Effector memory CD8-positive, alpha-beta T cell (primary cell): ENCODE measurements around the gene FRMD5.
A peak's percentile ranks its signal among the peaks of the same experiment; 100 is the strongest.

Experiments used
- ATAC-seq: fragments of 150-1000 bp; cut with Tn5 transposase; replicated peaks from 2 replicates; pipeline ENCODE4 v1.10.0; 2021; ENCODE audit warnings: mild to moderate bottlenecking, moderate library complexity
- DNase-seq, 3 experiments: peaks; one replicate each; pipeline ENCODE4 v3.0.0; 2021
- H3K27ac Mint-ChIP-seq, 2 donors: one replicate each; pipeline ENCODE4 v1.8.0; 2022; ENCODE audit warnings: mild to moderate bottlenecking in 2 of 2, mixed read lengths in 2 of 2, moderate library complexity in 2 of 2
- H3K27me3 Mint-ChIP-seq, 2 donors: one replicate each; pipeline ENCODE4 v1.8.0; 2022; ENCODE audit warnings: mixed read lengths in 2 of 2
- H3K36me3 Mint-ChIP-seq: one replicate; pipeline ENCODE4 v1.8.0; 2022; ENCODE audit warnings: mild to moderate bottlenecking, moderate library complexity, mixed read lengths; ENCODE audit not compliant: insufficient read depth
- H3K4me1 Mint-ChIP-seq, 2 donors: one replicate each; pipeline ENCODE4 v1.8.0; 2022; ENCODE audit warnings: low read depth in 2 of 2, mixed read lengths in 2 of 2
- H3K4me3 Mint-ChIP-seq, 2 donors: one replicate each; pipeline ENCODE4 v1.8.0; 2022; ENCODE audit warnings: mild to moderate bottlenecking in 2 of 2, mixed read lengths in 2 of 2, moderate library complexity in 2 of 2
- H3K9me3 Mint-ChIP-seq, 2 donors: one replicate each; pipeline ENCODE4 v1.8.0; 2022; ENCODE audit warnings: mixed read lengths in 2 of 2

Gene FRMD5

DNA sequence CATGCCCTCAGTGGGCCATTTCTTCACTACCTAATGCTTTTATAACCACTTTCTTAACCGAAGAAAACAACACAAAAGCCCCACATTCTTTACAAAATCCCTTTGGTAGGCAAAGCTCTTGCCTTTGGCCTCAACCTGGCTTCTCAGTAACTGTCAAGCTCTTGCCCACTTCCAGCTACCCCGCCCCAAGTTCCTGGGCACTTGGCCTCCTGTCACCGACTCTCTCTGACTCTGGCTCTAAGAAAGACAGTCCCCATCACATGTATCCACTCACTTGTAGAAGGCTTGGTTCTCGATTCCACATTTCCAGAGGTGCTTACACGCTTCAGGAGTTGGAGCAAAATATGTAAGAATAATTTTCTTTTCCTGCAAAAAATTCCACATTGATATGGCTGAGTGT, 307.2 kb downstream of the FRMD5 start:
- Mint-ChIP-seq H3K27me3 (no peaks in the 10 kb centered on the region), H3K27ac (no peak overlapping the region)

DNA sequence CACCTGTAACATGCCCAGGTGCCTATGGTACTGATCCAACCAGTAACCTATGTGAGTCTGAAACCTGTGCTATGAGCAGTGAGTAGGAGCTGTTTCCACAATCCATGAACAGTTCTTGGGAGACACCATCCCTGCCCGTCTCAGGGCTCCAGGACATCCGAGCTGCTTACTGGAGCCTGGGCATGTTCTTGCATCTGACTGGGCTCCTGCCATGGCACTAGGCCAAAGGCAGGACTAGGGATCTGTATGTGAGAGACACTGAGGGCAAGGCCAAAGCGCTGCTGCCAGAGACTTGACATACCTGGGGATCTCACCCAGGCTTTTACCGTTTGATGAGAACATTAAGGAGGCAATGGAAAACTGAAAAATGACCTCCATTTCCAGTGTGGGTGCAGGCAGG, 308.5 kb downstream of the FRMD5 start:
- H3K27me3 Mint-ChIP-seq = no peaks in the 10 kb centered on the region
- no peak overlapping the region for H3K4me3 Mint-ChIP-seq
- H3K9me3 Mint-ChIP-seq = no peaks in the 10 kb centered on the region
- no peaks in the 10 kb centered on the region for H3K4me1 Mint-ChIP-seq
- H3K36me3 Mint-ChIP-seq = no peaks in the 10 kb centered on the region
- DNase-seq (no peak), ATAC-seq (no peak)
- no peak overlapping the region for H3K27ac Mint-ChIP-seq

More for the DNA sequence above, 307.2 kb downstream of the FRMD5 start:
- Mint-ChIP-seq H3K4me1 (no peaks in the 10 kb centered on the region), H3K4me3 (no peak overlapping the region), H3K36me3 (no peaks in the 10 kb centered on the region), H3K9me3 (no peaks in the 10 kb centered on the region)
- ATAC-seq (no peak), DNase-seq (no peak)

DNA sequence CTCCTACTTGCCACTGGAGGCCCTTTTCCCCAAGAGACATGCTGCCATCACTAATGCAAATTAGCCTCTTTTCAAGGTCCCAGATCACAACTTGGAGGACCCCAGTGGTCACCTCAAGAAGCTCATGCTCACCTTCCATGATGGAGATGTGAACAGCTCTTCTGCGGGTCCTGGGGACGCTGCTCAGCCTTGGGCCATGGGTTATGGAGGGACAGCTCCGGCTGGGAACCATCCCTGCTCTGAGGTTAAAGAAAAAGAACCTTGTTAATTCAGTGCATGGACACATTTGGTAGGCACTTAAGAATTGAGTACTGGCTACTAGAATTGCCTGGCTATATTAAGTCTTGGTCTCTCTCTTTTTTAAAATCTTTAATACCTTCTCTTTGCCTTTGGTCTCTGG, 311.5 kb downstream of the FRMD5 start:
- H3K4me3 Mint-ChIP-seq = no peak overlapping the region
- no peak overlapping the region for H3K27ac Mint-ChIP-seq
- H3K36me3 Mint-ChIP-seq = no peaks in the 10 kb centered on the region

DNA sequence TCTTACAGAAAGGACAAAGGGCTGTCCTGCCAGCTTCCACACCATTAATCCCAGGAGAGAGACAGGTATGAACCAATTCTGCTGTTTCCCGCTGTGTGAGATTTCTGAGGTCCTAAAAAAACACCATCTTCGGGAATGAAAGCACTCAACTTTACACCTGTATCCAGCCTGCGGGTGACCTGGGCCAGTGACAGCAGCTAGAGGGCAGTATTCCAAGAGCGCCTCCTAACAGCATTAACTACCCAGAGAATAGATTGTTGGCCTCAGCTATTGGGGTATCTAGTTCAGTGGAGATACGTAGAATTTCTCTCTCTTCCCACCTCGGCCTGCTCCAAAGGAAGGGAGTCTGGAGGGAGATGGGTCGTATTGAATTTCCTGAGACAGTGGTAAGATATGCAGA, 313.1 kb downstream of the FRMD5 start:
- no peak overlapping the region for H3K27ac Mint-ChIP-seq
- no peaks in the 10 kb centered on the region for H3K27me3 Mint-ChIP-seq
- H3K36me3 Mint-ChIP-seq = no peaks in the 10 kb centered on the region
- DNase-seq = no peak
- no peak overlapping the region for H3K4me3 Mint-ChIP-seq
- ATAC-seq = no peak
- H3K4me1 Mint-ChIP-seq = no peaks in the 10 kb centered on the region
- no peaks in the 10 kb centered on the region for H3K9me3 Mint-ChIP-seq

More for the DNA sequence above, 311.5 kb downstream of the FRMD5 start:
- Mint-ChIP-seq H3K27me3 (no peaks in the 10 kb centered on the region), H3K4me1 (no peaks in the 10 kb centered on the region), H3K9me3 (no peaks in the 10 kb centered on the region)
- ATAC-seq (no peak), DNase-seq (no peak)

DNA sequence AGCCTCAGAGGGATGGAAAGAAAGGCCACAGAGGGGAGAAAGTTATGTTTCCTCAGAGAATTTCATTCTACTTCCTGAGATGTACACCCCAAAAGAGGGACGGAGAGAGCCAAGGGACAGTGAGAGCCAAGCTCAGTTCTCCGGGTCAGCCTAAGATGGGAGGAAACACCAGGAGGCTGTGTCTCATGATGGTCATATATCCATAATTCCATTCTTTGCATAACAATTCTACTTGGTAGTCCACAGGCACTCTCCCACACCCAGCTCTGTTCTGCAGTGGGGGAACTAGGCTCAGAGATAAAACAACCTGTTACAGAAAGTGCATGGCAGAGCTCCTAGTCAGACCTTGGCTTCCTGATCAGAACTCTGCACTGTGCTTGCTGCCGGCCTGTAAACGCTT, 313.8 kb downstream of the FRMD5 start:
- Mint-ChIP-seq H3K4me3 (no peak overlapping the region), H3K27ac (no peak overlapping the region), H3K9me3 (no peaks in the 10 kb centered on the region), H3K36me3 (no peaks in the 10 kb centered on the region), H3K4me1 (no peaks in the 10 kb centered on the region), H3K27me3 (no peaks in the 10 kb centered on the region)
- DNase-seq (no peak), ATAC-seq (no peak)

DNA sequence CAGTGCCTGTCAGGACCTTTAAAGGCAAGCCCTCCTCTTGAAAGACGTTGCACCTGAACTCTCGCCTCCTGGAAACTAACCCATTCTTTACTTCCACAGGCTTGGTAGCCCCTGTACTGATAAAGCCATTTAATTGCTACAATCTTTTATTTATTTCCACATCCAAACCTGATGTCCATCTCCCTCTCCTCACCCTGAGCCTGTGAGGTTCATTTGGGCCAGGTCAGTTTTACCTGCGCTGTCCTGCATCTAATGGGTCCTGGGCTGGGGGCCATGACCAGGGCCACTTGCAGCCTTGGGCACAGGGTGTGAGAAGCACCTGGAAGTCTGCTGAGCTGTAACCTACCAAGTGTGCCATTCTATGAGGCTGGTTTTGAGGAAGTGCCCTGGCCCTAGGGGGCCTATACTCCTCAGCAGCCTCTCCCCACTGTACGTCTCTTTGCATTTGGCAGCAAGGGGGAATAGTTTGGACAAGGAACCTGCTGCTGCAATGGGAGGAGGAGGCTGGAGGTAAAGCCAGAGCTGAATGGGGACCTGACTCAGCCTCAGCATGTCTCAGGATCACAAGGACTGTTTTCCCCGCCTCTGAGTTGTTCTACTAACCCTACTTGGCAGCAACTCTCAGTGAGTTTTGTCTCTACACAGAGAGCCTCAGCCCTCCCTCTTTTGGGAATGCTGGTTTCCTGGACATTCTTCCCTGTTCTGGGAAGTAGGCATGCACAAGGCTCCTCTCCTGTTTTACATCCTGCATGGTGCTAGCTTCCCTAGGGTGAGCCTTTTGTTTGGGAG, 314.5 kb downstream of the FRMD5 start:
- no peaks in the 10 kb centered on the region for H3K9me3 Mint-ChIP-seq
- no peaks in the 10 kb centered on the region for H3K27me3 Mint-ChIP-seq
- H3K36me3 Mint-ChIP-seq = no peaks in the 10 kb centered on the region
- no peaks in the 10 kb centered on the region for H3K4me1 Mint-ChIP-seq
- no peak overlapping the region for H3K4me3 Mint-ChIP-seq
- H3K27ac Mint-ChIP-seq = no peak overlapping the region
- DNase-seq (no peak), ATAC-seq (no peak)

DNA sequence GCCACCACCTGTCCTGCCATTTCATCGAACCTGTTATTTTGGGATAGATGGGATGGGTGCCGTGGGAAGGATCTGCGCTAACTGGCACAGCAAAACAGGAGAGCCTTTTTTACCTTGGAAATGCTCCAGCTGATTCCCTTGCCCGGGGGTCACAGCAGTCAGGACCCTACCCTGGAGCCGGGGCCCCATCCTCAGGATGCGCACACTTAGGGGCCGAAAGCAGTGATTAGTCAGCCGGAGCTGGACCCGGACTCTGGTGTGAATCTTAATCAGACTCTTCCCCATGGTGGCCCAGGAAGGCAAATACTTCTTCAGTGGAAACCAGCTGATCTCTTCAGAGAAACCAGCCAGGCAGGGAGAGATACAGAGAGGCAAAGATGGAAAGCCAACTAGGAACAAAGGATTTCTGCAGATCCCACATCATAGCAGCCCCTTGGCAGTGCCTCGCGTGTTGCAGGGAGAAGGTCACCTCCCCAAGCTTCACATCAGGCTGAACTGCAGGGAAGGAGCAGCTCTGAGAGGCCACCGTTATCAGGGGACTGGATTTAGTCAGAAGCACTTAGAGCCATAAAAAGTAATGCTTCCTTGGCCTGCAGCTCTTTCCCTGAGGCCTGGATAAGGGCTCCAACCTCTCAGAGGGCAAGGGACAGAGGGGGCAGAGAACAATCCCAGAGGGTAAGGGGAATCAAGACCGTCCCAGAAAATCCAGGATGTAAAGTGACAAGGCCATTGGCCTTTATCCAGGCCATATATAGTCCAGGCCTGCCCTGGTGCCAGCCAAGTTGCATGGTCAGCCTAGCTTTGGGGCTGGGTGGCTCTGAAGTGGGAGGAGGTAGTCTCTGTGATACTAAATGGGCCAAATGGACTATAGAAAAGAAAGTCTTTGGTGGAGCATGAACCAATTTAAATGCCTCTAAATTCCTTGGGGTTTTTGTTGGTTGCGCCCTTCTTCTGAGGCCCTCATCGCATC, 315.4 kb downstream of the FRMD5 start:
- Mint-ChIP-seq H3K4me3 (no peak overlapping the region), H3K9me3 (no peaks in the 10 kb centered on the region), H3K4me1 (no peaks in the 10 kb centered on the region), H3K27me3 (no peaks in the 10 kb centered on the region), H3K27ac (no peak overlapping the region), H3K36me3 (no peaks in the 10 kb centered on the region)
- ATAC-seq = no peak
- DNase-seq = no peak

DNA sequence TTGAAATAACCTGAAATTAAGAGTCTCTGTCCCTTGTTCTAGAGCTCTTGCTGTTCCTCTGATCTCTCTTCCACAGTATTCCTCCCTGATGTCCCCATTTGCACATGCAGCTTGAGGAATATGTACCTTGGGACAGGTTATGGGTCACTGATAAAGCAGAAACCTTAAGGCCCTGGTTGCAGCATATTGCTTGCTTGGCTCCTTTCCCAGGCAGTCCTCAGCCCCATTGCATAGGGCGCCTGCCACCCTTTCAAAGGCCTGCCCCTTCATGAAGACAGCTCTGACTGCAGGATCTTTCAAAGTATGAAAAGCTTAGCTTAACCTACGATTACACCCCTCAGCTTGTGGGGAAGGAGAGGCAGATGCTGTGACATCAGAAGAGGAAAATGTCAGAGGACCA, 316.6 kb downstream of the FRMD5 start:
- Mint-ChIP-seq H3K27ac (no peak overlapping the region), H3K27me3 (no peaks in the 10 kb centered on the region), H3K4me1 (no peaks in the 10 kb centered on the region), H3K36me3 (no peaks in the 10 kb centered on the region), H3K9me3 (no peaks in the 10 kb centered on the region), H3K4me3 (no peak overlapping the region)
- DNase-seq (no peak), ATAC-seq (no peak)

DNA sequence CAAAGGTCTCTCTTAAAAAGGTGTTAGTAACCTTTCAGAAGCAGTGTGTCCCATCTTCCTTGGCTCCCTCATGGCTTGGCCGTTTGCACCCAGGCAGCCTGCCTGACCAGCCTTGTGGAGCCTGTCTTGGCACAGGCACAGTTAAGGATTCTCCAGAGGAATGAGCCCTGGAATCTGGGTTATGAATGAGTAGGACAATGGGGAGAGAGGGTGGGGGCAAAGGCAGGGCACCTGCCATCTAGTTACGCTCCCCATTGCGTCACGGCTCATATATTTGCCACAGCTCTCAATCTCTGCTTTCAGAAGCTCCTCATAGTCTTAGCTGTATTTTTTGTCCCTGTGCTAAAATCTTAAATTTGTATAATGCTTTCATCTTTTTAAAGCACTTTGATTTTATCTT, 317.7 kb downstream of the FRMD5 start:
- no peak overlapping the region for H3K27ac Mint-ChIP-seq
- H3K4me3 Mint-ChIP-seq = no peak overlapping the region
- ATAC-seq (no peak), DNase-seq (no peak)
- no peaks in the 10 kb centered on the region for H3K27me3 Mint-ChIP-seq
- no peaks in the 10 kb centered on the region for H3K4me1 Mint-ChIP-seq
- no peaks in the 10 kb centered on the region for H3K9me3 Mint-ChIP-seq
- H3K36me3 Mint-ChIP-seq = no peaks in the 10 kb centered on the region

DNA sequence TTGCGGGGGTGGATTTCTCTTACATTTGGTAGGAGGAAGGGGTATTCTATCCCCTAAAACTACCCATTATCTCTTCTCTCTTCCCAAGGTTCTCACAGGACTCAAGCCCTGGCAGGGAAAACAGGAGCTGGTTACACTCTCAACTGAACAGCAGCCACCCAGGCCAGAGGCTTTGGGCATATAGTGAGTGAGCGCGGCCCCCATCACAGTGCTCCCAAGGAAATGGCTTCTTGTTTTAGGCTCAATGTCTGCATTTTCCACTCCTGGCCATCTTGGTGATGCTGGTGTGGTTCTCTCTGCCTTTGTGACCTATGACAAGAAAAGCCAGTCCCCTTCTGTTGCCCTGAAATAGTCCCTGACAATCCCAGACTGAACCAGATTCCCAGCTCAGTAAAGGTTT, 318.2 kb downstream of the FRMD5 start:
- DNase-seq (no peak), ATAC-seq (no peak)
- Mint-ChIP-seq H3K4me3 (no peak overlapping the region), H3K27me3 (no peaks in the 10 kb centered on the region), H3K4me1 (no peaks in the 10 kb centered on the region), H3K36me3 (no peaks in the 10 kb centered on the region), H3K9me3 (no peaks in the 10 kb centered on the region), H3K27ac (peak overlapping the region in 1 of 2 donors; percentile 24)

DNA sequence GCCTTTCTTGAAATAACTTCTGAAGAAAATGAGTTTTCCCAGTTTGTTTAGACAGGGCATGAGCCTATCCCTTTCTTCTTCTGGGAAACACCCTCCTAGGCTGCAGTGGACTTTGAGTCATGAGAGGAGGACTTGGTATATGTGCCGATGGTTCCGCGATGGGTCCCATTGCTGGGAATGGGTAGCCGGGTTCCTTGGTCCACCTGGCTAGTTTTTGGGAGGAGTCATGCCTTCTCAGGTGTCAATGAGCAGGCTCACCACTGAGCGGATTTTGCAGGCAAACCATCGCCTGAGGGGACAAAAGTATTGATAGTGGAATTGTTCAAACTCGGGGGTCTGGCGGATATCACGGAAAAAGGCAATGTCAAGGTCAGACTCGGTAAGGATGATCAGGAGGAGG, 321.4 kb downstream of the FRMD5 start:
- Mint-ChIP-seq H3K27me3 (no peaks in the 10 kb centered on the region), H3K4me3 (no peak overlapping the region), H3K36me3 (peaks cover 2% of the 10 kb centered on the region), H3K27ac (no peak overlapping the region), H3K9me3 (no peaks in the 10 kb centered on the region), H3K4me1 (no peaks in the 10 kb centered on the region)
- ATAC-seq (no peak), DNase-seq (no peak)

DNA sequence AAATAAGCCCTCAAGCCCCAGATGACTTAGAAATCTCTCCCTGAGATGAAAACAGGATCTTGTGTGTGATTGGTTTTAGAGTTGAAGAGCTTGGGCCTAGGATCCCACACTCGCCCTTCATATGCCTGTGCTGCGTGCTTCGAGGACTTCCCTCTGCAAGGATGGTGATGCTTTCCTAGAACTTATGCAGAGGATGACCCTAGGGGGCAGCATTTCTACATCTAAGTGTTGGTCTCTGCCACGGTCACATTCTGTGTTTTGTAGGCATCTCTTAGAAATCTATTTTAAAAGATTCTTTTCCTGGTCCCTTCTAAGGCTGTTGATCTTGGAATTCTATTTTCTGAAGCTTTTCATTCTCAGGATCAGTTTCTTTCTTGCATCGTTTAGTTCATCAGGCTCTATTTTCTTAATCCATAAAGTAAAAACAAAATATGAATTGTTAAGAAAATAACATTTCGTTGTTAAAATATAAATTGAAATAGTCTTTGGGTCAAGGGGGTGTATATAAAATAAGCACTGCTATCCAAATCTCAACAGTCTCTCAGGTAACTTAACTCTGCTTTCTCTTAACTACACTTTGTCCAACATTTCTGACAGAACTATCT, 322.6 kb downstream of the FRMD5 start:
- Mint-ChIP-seq H3K27me3 (no peaks in the 10 kb centered on the region), H3K9me3 (no peaks in the 10 kb centered on the region), H3K4me3 (no peak overlapping the region), H3K4me1 (no peaks in the 10 kb centered on the region), H3K27ac (no peak overlapping the region), H3K36me3 (peaks cover 7% of the 10 kb centered on the region)
- DNase-seq (no peak), ATAC-seq (no peak)

DNA sequence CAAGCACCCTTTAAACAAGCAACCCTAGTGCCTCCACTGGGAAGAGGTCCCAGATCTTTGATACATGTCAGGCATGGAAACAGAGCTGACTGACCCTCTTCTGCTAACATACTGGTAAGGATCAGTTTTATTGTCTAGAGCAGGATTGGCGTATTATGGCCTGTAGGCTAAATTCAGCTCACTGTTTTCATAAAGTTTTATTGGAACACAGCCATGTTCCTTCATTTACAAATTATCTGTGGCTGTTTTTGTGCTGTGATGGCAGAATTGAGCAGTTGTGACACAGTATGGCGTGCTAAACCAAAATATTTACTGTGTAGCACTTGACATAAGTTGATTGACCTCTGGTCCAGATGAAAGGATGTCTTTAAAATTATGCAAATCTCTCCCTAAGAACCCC, 323.2 kb downstream of the FRMD5 start:
- ATAC-seq (no peak), DNase-seq (no peak)
- Mint-ChIP-seq H3K27me3 (no peaks in the 10 kb centered on the region), H3K9me3 (no peaks in the 10 kb centered on the region), H3K36me3 (peaks cover 12% of the 10 kb centered on the region), H3K27ac (no peak overlapping the region), H3K4me1 (no peaks in the 10 kb centered on the region), H3K4me3 (no peak overlapping the region)
